K562 (cell line): ENCODE data around the gene LRRC10. TPM values are rescaled to one million over a fixed set of nuclear protein-coding genes. Genes with fewer than 3 reads are reported as not detected.

Experiments
- BMI1 ChIP-seq: fragments of 150-350 bp; IDR thresholded peaks from 2 replicates; pipeline ENCODE4 v1.6.1; 2014; ENCODE audit warnings: low read length
- COPS2 ChIP-seq: fragments of 450-650 bp; conservative IDR thresholded peaks from 2 replicates; pipeline ENCODE4 v1.6.1; 2016; ENCODE audit warnings: mild to moderate bottlenecking, moderate library complexity
- ESRRA ChIP-seq: fragments of 450-650 bp; IDR thresholded peaks from 2 replicates; pipeline ENCODE4 v1.6.1; 2014; ENCODE audit warnings: low read depth, mild to moderate bottlenecking, moderate library complexity, borderline replicate concordance
- ID3 ChIP-seq, 2 experiments: fragments of 250-450 bp in 1 of 2; fragments of 450-650 bp in 1 of 2; sonication (Bioruptor Pico) in 1 of 2; IDR thresholded peaks; 2 replicates each; pipeline versions ENCODE4 v1.6.1 to v1.8.0; 2016 to 2021; ENCODE audit warnings: mild to moderate bottlenecking in 2 of 2, moderate library complexity in 2 of 2, missing compliant biosample characterization in 1 of 2, missing genetic modification characterization in 1 of 2
- MEF2A ChIP-seq: IDR thresholded peaks from 2 replicates; pipeline ENCODE4 v1.6.1; 2011; ENCODE audit warnings: low read depth, mild to moderate bottlenecking, low read length, moderate library complexity; ENCODE audit not compliant: control insufficient read depth
- MGA ChIP-seq: fragments of 450-650 bp; IDR thresholded peaks from 2 replicates; pipeline ENCODE4 v1.6.1; 2016; ENCODE audit warnings: mild to moderate bottlenecking, moderate library complexity
- NELFE ChIP-seq: IDR thresholded peaks from 2 replicates; pipeline ENCODE4 v1.6.1; 2011; ENCODE audit warnings: mild to moderate bottlenecking; ENCODE audit not compliant: insufficient read depth, insufficient read length
- SPI1 ChIP-seq: IDR thresholded peaks from 2 replicates; pipeline ENCODE4 v1.6.1; 2011; ENCODE audit warnings: low read depth, low read length, control low read depth, borderline replicate concordance
- ZNF511 ChIP-seq: sonication (generic); formaldehyde crosslinking; IDR thresholded peaks from 2 replicates; pipeline ENCODE4 v1.8.0; 2022; ENCODE audit warnings: mild to moderate bottlenecking, missing genetic modification reagents
- ZNF609 ChIP-seq: sonication (generic); formaldehyde crosslinking; IDR thresholded peaks from 2 replicates; pipeline ENCODE4 v1.8.1; 2023; ENCODE audit warnings: missing genetic modification reagents, mild to moderate bottlenecking, borderline replicate concordance
- polyA plus RNA-seq, 8 experiments: library from polyadenylated mRNA; depleted of rRNA in 4 of 8; stranded (reverse) in 5 of 8; unstranded in 3 of 8; fragments of >200 nt; fragmentation: Nextera tagmentation in 2 of 8; fragmentation: Illumina TruSeq in 1 of 8; extraction: Ambion mirVana in 2 of 8; extraction: Trizol in 1 of 8; gene quantifications; 2 replicates each; pipeline versions ENCODE4 v1.2.1 to v1.2.3, GENCODE V29; 2011 to 2014; ENCODE audit warnings: inconsistent platforms in 1 of 8, missing spikeins in 1 of 8
- total RNA-seq, 7 experiments: library from RNA; depleted of rRNA in 6 of 7; stranded (reverse); fragments of >200 nt in 6 of 7; fragmentation: Illumina TruSeq in 2 of 7; extraction: Trizol in 2 of 7; gene quantifications; 2 replicates each; pipeline versions ENCODE4 v1.2.1 to v1.2.3, GENCODE V29; 2011 to 2021; ENCODE audit warnings: low replicate concordance in 1 of 7

LRRC10 gene
- total and polyA plus RNA-seq, 9 of the 15 experiments (the other 6 are each of a cell fraction or from before 2014, with no cell fraction given) = 0.09 TPM; not detected in 8

GRCh38 chr12:69623970-69624369 lies 13.3 kb upstream of the LRRC10 start (continued):
- TF ChIP-seq MGA = no peak
- TF ChIP-seq ESRRA = peak; percentile 31; the same call in 1 of the 2 replicates
- TF ChIP-seq BMI1 = no peak
- TF ChIP-seq MEF2A = peak; percentile 91
- TF ChIP-seq ID3 (CRISPR knock-in tag; IDR thresholded peaks at IDR 0.05) = no peak
- peak; percentile 94 for TF ChIP-seq ID3 (tag; IDR thresholded peaks at IDR 0.05)
- peak; percentile 27; the same call in 1 of the 2 replicates for TF ChIP-seq ZNF511 (CRISPR knock-in tag)
- TF ChIP-seq COPS2 = no peak
- peak; percentile 94; the same call in 1 of the 2 replicates for TF ChIP-seq ZNF609
- TF ChIP-seq SPI1 = no peak
- TF ChIP-seq NELFE = no peak
